GM21737 (cell line): ENCODE measurements around the gene SIRT7.
"Not testable (repeated sequence)": the region's sequence is repeated elsewhere in the genome, so short reads cannot be mapped to it uniquely, and the experiment has no call there.

Experiments
- ATAC-seq: cut with Tn5 transposase; IDR thresholded peaks from one replicate; pipeline ENCODE4 v1.9.1; 2021; ENCODE audit warnings: mild to moderate bottlenecking, moderate library complexity; ENCODE audit not compliant: unreplicated experiment

The SIRT7 gene

GRCh38 chr17:81955058-81955681, 37.2 kb upstream of the SIRT7 start:
- no peak for ATAC-seq

- no peak for ATAC-seq
These were observed 36.4 kb upstream of the SIRT7 start for GRCh38 chr17:81954131-81955057.

GRCh38 chr17:81953443-81953842, 35.5 kb upstream of the SIRT7 start:
- not testable (repeated sequence) for ATAC-seq

GRCh38 chr17:81952792-81953228, 34.8 kb upstream of the SIRT7 start:
- no peak for ATAC-seq

- no peak for ATAC-seq
These were observed 34.1 kb upstream of the SIRT7 start for GRCh38 chr17:81951785-81952684.

- ATAC-seq, result no peak
These were observed 32.5 kb upstream of the SIRT7 start for GRCh38 chr17:81950501-81950900.

GRCh38 chr17:81948635-81949378, 30.8 kb upstream of the SIRT7 start:
- no peak for ATAC-seq

- no peak for ATAC-seq
These were observed 29.2 kb upstream of the SIRT7 start, which contains the start of gene MYADML2 for GRCh38 chr17:81947189-81947588. MYADML2 (minus strand) TSS chr17:81947233; CDS start chr17:81941741, 5,492 bp downstream.

- no peak for ATAC-seq
These were observed 26.9 kb upstream of the SIRT7 start for GRCh38 chr17:81944858-81945257.

GRCh38 chr17:81942167-81942553, 24.2 kb upstream of the SIRT7 start:
- ATAC-seq, result no peak

GRCh38 chr17:81941484-81942166, 23.6 kb upstream of the SIRT7 start:
- no peak for ATAC-seq

- ATAC-seq, result no peak
These were observed 22.8 kb upstream of the SIRT7 start for GRCh38 chr17:81940538-81941483.

GRCh38 chr17:81939881-81940385, 22.0 kb upstream of the SIRT7 start:
- no peak for ATAC-seq

GRCh38 chr17:81939218-81939617, 21.2 kb upstream of the SIRT7 start:
- no peak for ATAC-seq

- ATAC-seq, result no peak
These were observed 17.7 kb upstream of the SIRT7 start for GRCh38 chr17:81935709-81936084.

- ATAC-seq, result no peak
These were observed 17.1 kb upstream of the SIRT7 start for GRCh38 chr17:81934850-81935708.

GRCh38 chr17:81934098-81934757, 16.3 kb upstream of the SIRT7 start:
- ATAC-seq, result no peak
